ENCODE results near the gene TLCD1. TPM values are rescaled to one million over a fixed set of nuclear protein-coding genes. Genes with fewer than 3 reads are reported as not detected.

TLCD1 gene
- 10 to 100 TPM in 1 of 2 donors, 1 to 10 TPM in 1; 5.3 to 19.6 TPM for total RNA-seq

GRCh38 chr17:28726226-28726626 is at the start of gene TLCD1:
Gene TLCD1 (minus strand): TSS chr17:28726233. CDS start chr17:28726097, 136 bp downstream.
- intact Hi-C loops (cut with DNase I): loop anchor here (2.0 to 10.0 kb wide), 3 partner anchors 25 to 226 kb away; partner anchors contain the start of gene PHF12
- DNase-seq (ENCODE audit: low spot score): peak; percentile 47
- no peak for TF ChIP-seq CTCF (IDR thresholded peaks at IDR 0.05)
- no peak for TF ChIP-seq POLR2AphosphoS5 (IDR thresholded peaks at IDR 0.05)
- no peak for TF ChIP-seq POLR2A (IDR thresholded peaks at IDR 0.05)
- Histone ChIP-seq H3K27me3 (replicated peaks; ENCODE audit: insufficient read depth) (no peaks in the 10 kb centered on the region), H3K4me3 (peak within 1 kb of the TSS; percentile 63 to 76), H3K27ac (peak within 1 kb of the TSS; percentile 99), H3K4me1 (replicated peaks) (peaks cover 19% of the 10 kb centered on the region), H3K9me3 (no peaks in the 10 kb centered on the region), H3K36me3 (peaks cover 5 to 7% of the 10 kb centered on the region in 2 donors)
- 0% methylated on average over 32 of the region's 49 CpGs for WGBS

GRCh38 chr17:28774206-28774605 is 48.2 kb upstream of the TLCD1 start:
- intact Hi-C loops (cut with DNase I): no loop called here
- no peaks in the 10 kb centered on the region for H3K4me1 ChIP-seq (replicated peaks)
- no peak for DNase-seq (ENCODE audit: low spot score)
- no peak overlapping the region for H3K4me3 ChIP-seq
- H3K9me3 ChIP-seq: no peaks in the 10 kb centered on the region
- 75% methylated on average over 3 of the region's 3 CpGs for WGBS
- no peaks in the 10 kb centered on the region for H3K27me3 ChIP-seq (replicated peaks; ENCODE audit: insufficient read depth)
- H3K36me3 ChIP-seq: no peaks in the 10 kb centered on the region
- no peak overlapping the region for H3K27ac ChIP-seq
- TF ChIP-seq POLR2A (IDR thresholded peaks at IDR 0.05) (no peak), CTCF (IDR thresholded peaks at IDR 0.05) (no peak), POLR2AphosphoS5 (IDR thresholded peaks at IDR 0.05) (no peak)

GRCh38 chr17:28773736-28774135 is 47.7 kb upstream of the TLCD1 start:
- Histone ChIP-seq H3K4me1 (replicated peaks) (no peaks in the 10 kb centered on the region), H3K4me3 (no peak overlapping the region), H3K27ac (no peak overlapping the region), H3K36me3 (no peaks in the 10 kb centered on the region), H3K27me3 (replicated peaks; ENCODE audit: insufficient read depth) (no peaks in the 10 kb centered on the region), H3K9me3 (no peaks in the 10 kb centered on the region)
- WGBS: 89% methylated on average over 6 of the region's 6 CpGs
- intact Hi-C loops (cut with DNase I): no loop called here
- no peak for TF ChIP-seq CTCF (IDR thresholded peaks at IDR 0.05)
- TF ChIP-seq POLR2AphosphoS5 (IDR thresholded peaks at IDR 0.05): no peak
- no peak for TF ChIP-seq POLR2A (IDR thresholded peaks at IDR 0.05)
- DNase-seq (ENCODE audit: low spot score): no peak

- intact Hi-C loops (cut with DNase I): loop anchor here (10.0 kb wide), 1 partner anchor 90 kb away; the partner anchor contains the start of gene ERAL1
- no peak for TF ChIP-seq CTCF (IDR thresholded peaks at IDR 0.05)
- TF ChIP-seq POLR2AphosphoS5 (IDR thresholded peaks at IDR 0.05): no peak
- no peak for TF ChIP-seq POLR2A (IDR thresholded peaks at IDR 0.05)
- Histone ChIP-seq H3K36me3 (no peaks in the 10 kb centered on the region), H3K27ac (no peak overlapping the region), H3K9me3 (no peaks in the 10 kb centered on the region), H3K4me3 (no peak overlapping the region), H3K4me1 (replicated peaks) (peaks cover 10% of the 10 kb centered on the region), H3K27me3 (replicated peaks; ENCODE audit: insufficient read depth) (no peaks in the 10 kb centered on the region)
- no peak for DNase-seq (ENCODE audit: low spot score)
- 62% methylated on average over 4 of the region's 4 CpGs for WGBS
Measured at GRCh38 chr17:28765038-28765437, 39.0 kb upstream of the TLCD1 start.

- H3K4me3 ChIP-seq: no peak overlapping the region
- peaks cover 10% of the 10 kb centered on the region for H3K4me1 ChIP-seq (replicated peaks)
- DNase-seq (ENCODE audit: low spot score): peak; percentile 83
- TF ChIP-seq POLR2AphosphoS5 (IDR thresholded peaks at IDR 0.05) (peak; percentile 74), CTCF (IDR thresholded peaks at IDR 0.05) (peak; percentile 80 to 93 (median 90)), POLR2A (IDR thresholded peaks at IDR 0.05) (no peak)
- no peak overlapping the region for H3K27ac ChIP-seq
- intact Hi-C loops (cut with DNase I): loop anchor here (5.0 to 10.0 kb wide), 3 partner anchors 91 to 153 kb away; partner anchors contain the start of genes ERAL1 and FLOT2
- WGBS: 39% methylated on average over 5 of the region's 5 CpGs
- no peaks in the 10 kb centered on the region for H3K9me3 ChIP-seq
- no peaks in the 10 kb centered on the region for H3K27me3 ChIP-seq (replicated peaks; ENCODE audit: insufficient read depth)
- H3K36me3 ChIP-seq: no peaks in the 10 kb centered on the region
Measured at GRCh38 chr17:28763804-28764266, 37.8 kb upstream of the TLCD1 start.
